Keratinocyte (primary cell): ENCODE results near the gene PRR29. TPM values are rescaled to one million over a fixed set of nuclear protein-coding genes. Genes with fewer than 3 reads are reported as not detected.

ENCODE experiments used
- DNase-seq: peaks from one replicate; pipeline ENCODE4 v3.0.0-alpha.2; 2011; ENCODE audit warnings: low read depth, missing footprints, low spot score
- FAIRE-seq: peaks from 2 replicates; lab custom pipeline; 2011; peaks lifted over from hg19 to GRCh38; lab: Jason Lieb, UNC
- H2AFZ ChIP-seq: 2 replicates; pipeline ENCODE4 v1.6.0; 2012; ENCODE audit warnings: low read length, control low read depth, inconsistent platforms; ENCODE audit not compliant: control insufficient read depth
- H3K27ac ChIP-seq: 2 replicates; pipeline ENCODE4 v1.5.1; 2011; ENCODE audit warnings: low read length; ENCODE audit not compliant: control insufficient read depth, insufficient read depth
- H3K27me3 ChIP-seq: 3 replicates; pipeline ENCODE4 v1.6.0; 2011; ENCODE audit warnings: low read length; ENCODE audit not compliant: control insufficient read depth, insufficient read depth; ENCODE audit errors: extremely low read depth
- H3K36me3 ChIP-seq, 2 experiments: 2 replicates in 1 of 2; 3 replicates in 1 of 2; pipeline ENCODE4 v1.5.1; 2011; ENCODE audit warnings: low read length in 2 of 2, mild to moderate bottlenecking in 1 of 2; ENCODE audit not compliant: control insufficient read depth in 2 of 2, insufficient read depth in 2 of 2; ENCODE audit errors: extremely low read depth in 1 of 2
- H3K4me1 ChIP-seq: 3 replicates; pipeline ENCODE4 v1.5.1; 2011; ENCODE audit warnings: low read length; ENCODE audit not compliant: control insufficient read depth, insufficient read depth; ENCODE audit errors: extremely low read depth
- H3K4me2 ChIP-seq: 3 replicates; pipeline ENCODE4 v1.6.0; 2011; ENCODE audit warnings: low read depth, low read length; ENCODE audit not compliant: control insufficient read depth, insufficient read depth; ENCODE audit errors: extremely low read depth
- H3K4me3 ChIP-seq, 3 experiments: fragments of 200-600 bp in 1 of 3; sonication (generic) in 1 of 3; 2 replicates in 2 of 3; 3 replicates in 1 of 3; pipeline ENCODE4 v1.5.1; 2011 to 2016; ENCODE audit warnings: low read length in 3 of 3, mild to moderate bottlenecking in 3 of 3, control low read depth in 2 of 3, inconsistent platforms in 1 of 3, low read depth in 1 of 3, mixed read lengths in 1 of 3, mixed run types in 1 of 3, moderate library complexity in 1 of 3; ENCODE audit not compliant: control insufficient read depth in 2 of 3, insufficient read depth in 2 of 3; ENCODE audit errors: extremely low read depth in 1 of 3
- H3K79me2 ChIP-seq: 2 replicates; pipeline ENCODE4 v1.6.0; 2012; ENCODE audit warnings: low read length; ENCODE audit not compliant: control insufficient read depth, insufficient read depth
- H3K9ac ChIP-seq: 3 replicates; pipeline ENCODE4 v1.6.0; 2011; ENCODE audit warnings: low read length; ENCODE audit not compliant: control insufficient read depth, insufficient read depth; ENCODE audit errors: extremely low read depth
- H3K9me1 ChIP-seq: 3 replicates; pipeline ENCODE4 v1.6.0; 2011; ENCODE audit warnings: low read length; ENCODE audit not compliant: control insufficient read depth, insufficient read depth; ENCODE audit errors: extremely low read depth
- H3K9me3 ChIP-seq: 2 replicates; pipeline ENCODE4 v1.5.1; 2012; ENCODE audit warnings: low read depth, low read length; ENCODE audit not compliant: control insufficient read depth
- H4K20me1 ChIP-seq: 3 replicates; pipeline ENCODE4 v1.6.0; 2011; ENCODE audit warnings: low read length; ENCODE audit not compliant: control insufficient read depth, insufficient read depth; ENCODE audit errors: extremely low read depth
- CTCF ChIP-seq, 3 experiments: IDR thresholded peaks in 1 of 3; conservative IDR thresholded peaks in 1 of 3; optimal IDR thresholded peaks in 1 of 3; 2 replicates in 2 of 3; 3 replicates in 1 of 3; pipeline versions ENCODE3 to v1.5.1; 2011; ENCODE audit warnings: low read length in 3 of 3, mild to moderate bottlenecking in 3 of 3, moderate library complexity in 2 of 3, control low read depth in 1 of 3, inconsistent platforms in 1 of 3; ENCODE audit not compliant: insufficient read depth in 2 of 3; ENCODE audit errors: extremely low read depth in 1 of 3
- EZH2 ChIP-seq: IDR thresholded peaks from one replicate; pipeline ENCODE4 v1.6.1; 2012; ENCODE audit warnings: inconsistent platforms, mild to moderate bottlenecking, low read length, moderate library complexity
- dilution Hi-C: fragments of 300-500 bp; cut with MboI; formaldehyde crosslinking; loops from one replicate; pipeline ENCODE4 v1.7.0; 2020; ENCODE audit warnings: low sequenced_read_pairs; ENCODE audit not compliant: extremely low pct_ligation_motif_present
- polyA plus RNA-seq, 5 experiments: library from polyadenylated mRNA; depleted of rRNA in 3 of 5; stranded (reverse) in 3 of 5; stranded (forward) in 1 of 5; unstranded in 1 of 5; fragments of >200 nt; gene quantifications; 1 replicate in 1 of 5; 2 replicates in 3 of 5; 3 replicates in 1 of 5; pipeline versions ENCODE4 v1.2.1 to v1.2.3, GENCODE V29; 2011 to 2012; ENCODE audit warnings: missing spikeins in 2 of 5, low read depth in 1 of 5, low replicate concordance in 1 of 5

PRR29 gene
- polyA plus RNA-seq, 1 donor (not counting 4 experiments of a cell fraction or from before 2014, with no cell fraction given), result 0.01 TPM

- no peaks in the 10 kb centered on the region for H3K79me2 ChIP-seq
- no peaks in the 10 kb centered on the region for H3K9me3 ChIP-seq
- H4K20me1 ChIP-seq, result no peaks in the 10 kb centered on the region
- H3K4me1 ChIP-seq, result peaks cover 14% of the 10 kb centered on the region
- H3K4me2 ChIP-seq, result peak overlapping the region; percentile 8
- DNase-seq (peak; percentile 79), FAIRE-seq (peak; percentile 92)
- H3K36me3 ChIP-seq, result no peaks in the 10 kb centered on the region
- H2AFZ ChIP-seq, result no peak overlapping the region
- TF ChIP-seq CTCF (optimal IDR thresholded peaks at IDR 0.05 in 1 of 3, IDR thresholded peaks at IDR 0.05 in 1 of 3, conservative IDR thresholded peaks at IDR 0.05 in 1 of 3; ENCODE audit: extremely low read depth in 1 of 3, insufficient read depth in 2 of 3, low read length in 3 of 3) (no peak), EZH2 (no peak)
- no peaks in the 10 kb centered on the region for H3K27me3 ChIP-seq
- no peak overlapping the region for H3K4me3 ChIP-seq
- H3K27ac ChIP-seq, result no peak overlapping the region
- H3K9ac ChIP-seq, result no peak overlapping the region
- dilution Hi-C loops, result no loop called here
- H3K9me1 ChIP-seq, result no peaks in the 10 kb centered on the region
Measured at GRCh38 chr17:64032081-64032480, 33.9 kb downstream of the PRR29 start.

GRCh38 chr17:64036198-64036922 lies 38.2 kb downstream of the PRR29 start:
- Histone ChIP-seq H3K9me3 (no peaks in the 10 kb centered on the region), H3K4me2 (no peak overlapping the region), H3K9me1 (no peaks in the 10 kb centered on the region), H3K4me3 (no peak overlapping the region), H3K4me1 (peaks cover 9% of the 10 kb centered on the region), H3K79me2 (no peaks in the 10 kb centered on the region), H4K20me1 (no peaks in the 10 kb centered on the region), H3K27me3 (no peaks in the 10 kb centered on the region), H3K27ac (no peak overlapping the region), H2AFZ (no peak overlapping the region), H3K9ac (no peak overlapping the region), H3K36me3 (peaks cover 0 to 9% of the 10 kb centered on the region in 2 experiments)
- no peak for TF ChIP-seq EZH2
- TF ChIP-seq CTCF (optimal IDR thresholded peaks at IDR 0.05 in 1 of 3, IDR thresholded peaks at IDR 0.05 in 1 of 3, conservative IDR thresholded peaks at IDR 0.05 in 1 of 3; ENCODE audit: extremely low read depth in 1 of 3, insufficient read depth in 2 of 3, low read length in 3 of 3), result peak in 2 of 3 experiments; percentile 9 to 50
- no peak for FAIRE-seq
- dilution Hi-C loops, result no loop called here
- DNase-seq, result no peak
